ENCODE measurements around the gene MBD4. TPM values are rescaled to one million over a fixed set of nuclear protein-coding genes. Genes with fewer than 3 reads are reported as not detected.

MBD4 gene
- total and polyA plus RNA-seq, 5 donors from 2014 or later, result 37.0 to 46.7 (median 43.6) TPM

- Histone ChIP-seq H3K9me3 (ENCODE audit: control insufficient read depth in 2 of 2, low read length in 2 of 2) (no peaks in the 10 kb centered on the region), H3K4me1 (ENCODE audit: control insufficient read depth, insufficient read depth, low read length, poor library complexity, severe bottlenecking) (no peaks in the 10 kb centered on the region), H3K36me3 (ENCODE audit: control insufficient read depth, insufficient read depth, low read length) (peaks cover 9% of the 10 kb centered on the region), H3K27me3 (ENCODE audit: control insufficient read depth, insufficient read depth, low read length) (no peaks in the 10 kb centered on the region), H3K4me3 (ENCODE audit: low read depth, low read length) (no peak overlapping the region), H3K27ac (ENCODE audit: insufficient read depth, low read length, poor library complexity, severe bottlenecking) (no peak overlapping the region)
- H3K27ac Mint-ChIP-seq, result no peak overlapping the region
- no peaks in the 10 kb centered on the region for H3K27me3 Mint-ChIP-seq
- no peaks in the 10 kb centered on the region for H3K9me3 Mint-ChIP-seq
- H3K4me1 Mint-ChIP-seq, result peaks cover under 1 to 9% (median 6%) of the 10 kb centered on the region in 4 donors
- ATAC-seq (ENCODE audit: low read depth in 2 of 2) (no peak), DNase-seq (no peak)
- no peak overlapping the region for H3K4me3 Mint-ChIP-seq
- H3K36me3 Mint-ChIP-seq, result peaks cover 21% of the 10 kb centered on the region
Observed at GRCh38 chr3:129448186-129448895, 8.6 kb upstream of the MBD4 start.

DNA sequence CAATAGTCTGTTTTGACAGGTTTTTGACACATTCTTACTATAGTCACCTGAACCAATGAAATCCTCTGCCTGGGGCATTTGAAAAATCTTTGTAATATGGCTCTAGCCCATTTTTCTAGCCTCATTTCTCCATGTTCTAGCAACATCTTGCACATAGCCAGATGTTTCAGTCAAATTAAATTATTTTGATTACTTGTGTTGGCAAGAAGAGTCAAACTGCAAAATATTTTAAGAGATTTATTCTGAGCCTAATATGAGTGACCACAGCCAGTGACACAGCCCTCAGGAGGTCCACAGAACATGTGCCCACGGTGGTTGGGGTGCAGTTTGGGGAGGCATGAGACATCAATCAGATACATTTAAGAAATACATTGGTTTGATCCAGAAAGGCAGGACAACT is 7.2 kb upstream of the MBD4 start:
- H3K36me3 ChIP-seq (ENCODE audit: control insufficient read depth, insufficient read depth, low read length), result no peaks in the 10 kb centered on the region
- peaks cover 6% of the 10 kb centered on the region for H3K4me1 ChIP-seq (ENCODE audit: control insufficient read depth, insufficient read depth, low read length, poor library complexity, severe bottlenecking)
- ATAC-seq (ENCODE audit: low read depth in 2 of 2), result no peak
- H3K9me3 ChIP-seq (ENCODE audit: control insufficient read depth in 2 of 2, low read length in 2 of 2), result no peaks in the 10 kb centered on the region
- no peaks in the 10 kb centered on the region for H3K27me3 ChIP-seq (ENCODE audit: control insufficient read depth, insufficient read depth, low read length)
- no peak overlapping the region for H3K4me3 ChIP-seq (ENCODE audit: low read depth, low read length)
- peaks cover 6 to 21% (median 16%) of the 10 kb centered on the region in 4 donors for H3K4me1 Mint-ChIP-seq
- H3K36me3 Mint-ChIP-seq, result peaks cover 7% of the 10 kb centered on the region
- H3K27me3 Mint-ChIP-seq, result no peaks in the 10 kb centered on the region
- H3K27ac Mint-ChIP-seq, result no peak overlapping the region
- no peak for DNase-seq
- H3K4me3 Mint-ChIP-seq, result no peak overlapping the region
- H3K27ac ChIP-seq (ENCODE audit: insufficient read depth, low read length, poor library complexity, severe bottlenecking), result no peak overlapping the region
- no peaks in the 10 kb centered on the region for H3K9me3 Mint-ChIP-seq

DNA sequence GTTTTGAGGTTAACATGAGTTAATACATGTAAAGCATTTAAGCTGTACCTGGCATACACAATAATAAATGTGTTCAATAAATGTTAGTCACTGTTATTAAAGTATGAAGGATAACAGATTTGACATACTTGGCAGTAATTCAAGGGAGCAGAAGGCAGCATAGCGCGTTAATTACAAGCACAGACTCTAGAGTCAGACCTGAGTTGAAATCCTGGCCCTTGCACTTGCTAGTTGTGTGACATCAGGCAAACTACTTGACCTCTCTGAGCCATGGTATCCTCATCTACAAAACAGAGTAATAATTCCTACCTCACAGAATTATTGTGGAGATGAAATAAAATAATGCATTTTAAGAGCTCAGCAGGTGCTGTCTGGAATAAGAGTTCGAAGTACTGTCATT is 5.7 kb upstream of the MBD4 start:
- H3K9me3 ChIP-seq (ENCODE audit: control insufficient read depth in 2 of 2, low read length in 2 of 2), result no peaks in the 10 kb centered on the region
- ATAC-seq (ENCODE audit: low read depth in 2 of 2), result no peak
- peak overlapping the region in 1 of 3 donors; percentile 23 for H3K27ac Mint-ChIP-seq
- no peak overlapping the region for H3K4me3 Mint-ChIP-seq
- peaks cover 18% of the 10 kb centered on the region for H3K4me1 ChIP-seq (ENCODE audit: control insufficient read depth, insufficient read depth, low read length, poor library complexity, severe bottlenecking)
- H3K36me3 ChIP-seq (ENCODE audit: control insufficient read depth, insufficient read depth, low read length), result no peaks in the 10 kb centered on the region
- H3K36me3 Mint-ChIP-seq, result peaks cover 4% of the 10 kb centered on the region
- no peaks in the 10 kb centered on the region for H3K27me3 ChIP-seq (ENCODE audit: control insufficient read depth, insufficient read depth, low read length)
- no peak overlapping the region for H3K4me3 ChIP-seq (ENCODE audit: low read depth, low read length)
- peaks cover 13 to 36% (median 26%) of the 10 kb centered on the region in 4 donors for H3K4me1 Mint-ChIP-seq
- no peaks in the 10 kb centered on the region for H3K9me3 Mint-ChIP-seq
- no peaks in the 10 kb centered on the region for H3K27me3 Mint-ChIP-seq
- H3K27ac ChIP-seq (ENCODE audit: insufficient read depth, low read length, poor library complexity, severe bottlenecking), result no peak overlapping the region
- no peak for DNase-seq

DNA sequence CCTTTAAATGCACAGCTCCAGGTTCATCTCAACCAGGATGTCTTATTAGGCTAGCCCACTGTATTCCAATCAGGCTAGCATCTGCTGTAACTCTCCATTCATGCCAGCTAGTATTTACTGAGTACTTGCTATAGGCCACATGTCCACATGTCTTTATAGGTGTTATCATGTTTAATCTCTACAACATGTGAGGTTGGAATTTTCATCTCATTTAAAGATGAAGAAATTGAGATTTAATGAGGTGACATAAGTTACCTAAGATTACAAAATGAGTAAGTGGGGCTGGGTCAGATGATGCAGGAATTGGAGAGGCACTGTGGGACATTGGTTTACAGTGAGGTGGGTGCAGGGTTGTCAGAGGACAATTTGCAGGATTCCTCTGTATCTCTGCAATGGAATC is 3.2 kb upstream of the MBD4 start:
- DNase-seq (no peak), ATAC-seq (ENCODE audit: low read depth in 2 of 2) (no peak)
- H3K4me3 ChIP-seq (ENCODE audit: low read depth, low read length), result no peak overlapping the region
- H3K36me3 ChIP-seq (ENCODE audit: control insufficient read depth, insufficient read depth, low read length), result peaks cover under 1% of the 10 kb centered on the region
- H3K9me3 ChIP-seq (ENCODE audit: control insufficient read depth in 2 of 2, low read length in 2 of 2), result no peaks in the 10 kb centered on the region
- no peaks in the 10 kb centered on the region for H3K27me3 Mint-ChIP-seq
- H3K27ac ChIP-seq (ENCODE audit: insufficient read depth, low read length, poor library complexity, severe bottlenecking), result peak overlapping the region; percentile 92
- peak overlapping the region; percentile 72 to 99 (median 97) for H3K27ac Mint-ChIP-seq
- H3K9me3 Mint-ChIP-seq, result no peaks in the 10 kb centered on the region
- H3K36me3 Mint-ChIP-seq, result peaks cover 4% of the 10 kb centered on the region
- H3K4me1 ChIP-seq (ENCODE audit: control insufficient read depth, insufficient read depth, low read length, poor library complexity, severe bottlenecking), result peaks cover 34% of the 10 kb centered on the region
- peaks cover 17 to 58% (median 32%) of the 10 kb centered on the region in 4 donors for H3K4me1 Mint-ChIP-seq
- no peaks in the 10 kb centered on the region for H3K27me3 ChIP-seq (ENCODE audit: control insufficient read depth, insufficient read depth, low read length)
- peak overlapping the region in 2 of 4 donors; percentile 70 to 78 for H3K4me3 Mint-ChIP-seq

GRCh38 chr3:129442486-129442885 is 2.7 kb upstream of the MBD4 start:
- DNase-seq, result no peak
- no peaks in the 10 kb centered on the region for H3K9me3 ChIP-seq (ENCODE audit: control insufficient read depth in 2 of 2, low read length in 2 of 2)
- no peaks in the 10 kb centered on the region for H3K27me3 ChIP-seq (ENCODE audit: control insufficient read depth, insufficient read depth, low read length)
- Mint-ChIP-seq H3K27ac (peak overlapping the region; percentile 72 to 99 (median 97)), H3K9me3 (no peaks in the 10 kb centered on the region), H3K4me1 (peaks cover 17 to 63% (median 34%) of the 10 kb centered on the region in 4 donors), H3K27me3 (no peaks in the 10 kb centered on the region), H3K4me3 (peak overlapping the region; percentile 5 to 78 (median 40)), H3K36me3 (peaks cover 4% of the 10 kb centered on the region)
- ATAC-seq (ENCODE audit: low read depth in 2 of 2), result no peak
- H3K36me3 ChIP-seq (ENCODE audit: control insufficient read depth, insufficient read depth, low read length), result peaks cover 5% of the 10 kb centered on the region
- H3K4me3 ChIP-seq (ENCODE audit: low read depth, low read length), result no peak overlapping the region
- peaks cover 35% of the 10 kb centered on the region for H3K4me1 ChIP-seq (ENCODE audit: control insufficient read depth, insufficient read depth, low read length, poor library complexity, severe bottlenecking)
- peak overlapping the region; percentile 92 for H3K27ac ChIP-seq (ENCODE audit: insufficient read depth, low read length, poor library complexity, severe bottlenecking)

GRCh38 chr3:129441782-129442181 is 2.0 kb upstream of the MBD4 start:
- ATAC-seq (ENCODE audit: low read depth in 2 of 2) (no peak), DNase-seq (no peak)
- Histone ChIP-seq H3K27ac (ENCODE audit: insufficient read depth, low read length, poor library complexity, severe bottlenecking) (peak overlapping the region; percentile 92), H3K4me1 (ENCODE audit: control insufficient read depth, insufficient read depth, low read length, poor library complexity, severe bottlenecking) (peaks cover 35% of the 10 kb centered on the region), H3K36me3 (ENCODE audit: control insufficient read depth, insufficient read depth, low read length) (peaks cover 7% of the 10 kb centered on the region), H3K27me3 (ENCODE audit: control insufficient read depth, insufficient read depth, low read length) (no peaks in the 10 kb centered on the region), H3K4me3 (ENCODE audit: low read depth, low read length) (peak overlapping the region; percentile 91), H3K9me3 (ENCODE audit: control insufficient read depth in 2 of 2, low read length in 2 of 2) (no peaks in the 10 kb centered on the region)
- Mint-ChIP-seq H3K4me3 (peak overlapping the region; percentile 93 to 98 (median 94)), H3K27ac (peak overlapping the region; percentile 96 to 99 (median 97)), H3K36me3 (peaks cover 7% of the 10 kb centered on the region), H3K4me1 (peaks cover 17 to 67% (median 37%) of the 10 kb centered on the region in 4 donors), H3K9me3 (no peaks in the 10 kb centered on the region), H3K27me3 (no peaks in the 10 kb centered on the region)

GRCh38 chr3:129441215-129441614 is 1.5 kb upstream of the MBD4 start:
- peaks cover 7% of the 10 kb centered on the region for H3K36me3 ChIP-seq (ENCODE audit: control insufficient read depth, insufficient read depth, low read length)
- H3K36me3 Mint-ChIP-seq, result peaks cover 13% of the 10 kb centered on the region
- peak overlapping the region; percentile 91 for H3K4me3 ChIP-seq (ENCODE audit: low read depth, low read length)
- DNase-seq, result peak in 2 of 3 donors; percentile 20 to 47
- peak overlapping the region; percentile 93 to 98 (median 94) for H3K4me3 Mint-ChIP-seq
- no peaks in the 10 kb centered on the region for H3K9me3 ChIP-seq (ENCODE audit: control insufficient read depth in 2 of 2, low read length in 2 of 2)
- peak overlapping the region; percentile 96 to 99 (median 97) for H3K27ac Mint-ChIP-seq
- no peaks in the 10 kb centered on the region for H3K27me3 ChIP-seq (ENCODE audit: control insufficient read depth, insufficient read depth, low read length)
- peak overlapping the region; percentile 92 for H3K27ac ChIP-seq (ENCODE audit: insufficient read depth, low read length, poor library complexity, severe bottlenecking)
- ATAC-seq (ENCODE audit: low read depth in 2 of 2), result no peak
- H3K4me1 ChIP-seq (ENCODE audit: control insufficient read depth, insufficient read depth, low read length, poor library complexity, severe bottlenecking), result peaks cover 37% of the 10 kb centered on the region
- H3K27me3 Mint-ChIP-seq, result no peaks in the 10 kb centered on the region
- H3K9me3 Mint-ChIP-seq, result no peaks in the 10 kb centered on the region
- peaks cover 17 to 73% (median 43%) of the 10 kb centered on the region in 4 donors for H3K4me1 Mint-ChIP-seq

Measured in CD4-positive, CD25-positive, alpha-beta regulatory T cell (primary cell).